Suprapubic skin (tissue), 4 donors: Measurements from ENCODE around the gene GALNT7. TPM values are rescaled to one million over a fixed set of nuclear protein-coding genes. Genes with fewer than 3 reads are reported as not detected.

Experiments used
- DNase-seq, 2 donors: peaks; one replicate each; pipeline ENCODE4 v3.0.0-alpha.2; 2019; ENCODE audit warnings: low spot score in 2 of 2
- H3K27ac ChIP-seq: fragments of 200-600 bp; sonication (generic); one replicate; pipeline ENCODE4 v1.5.1; 2019
- H3K27me3 ChIP-seq: fragments of 200-600 bp; sonication (generic); one replicate; pipeline ENCODE4 v1.5.1; 2019
- H3K36me3 ChIP-seq: fragments of 200-600 bp; sonication (generic); one replicate; pipeline ENCODE4 v1.5.1; 2019
- H3K4me1 ChIP-seq: fragments of 200-600 bp; sonication (generic); one replicate; pipeline ENCODE4 v1.5.1; 2019
- H3K4me3 ChIP-seq: fragments of 200-600 bp; sonication (generic); one replicate; pipeline ENCODE4 v1.5.1; 2019; ENCODE audit warnings: mild to moderate bottlenecking
- H3K9me3 ChIP-seq: fragments of 200-600 bp; sonication (generic); one replicate; pipeline ENCODE4 v1.5.1; 2019
- CTCF ChIP-seq, 2 donors: fragments of 200-600 bp in 1 of 2; fragments of 450-650 bp in 1 of 2; sonication (generic) in 1 of 2; IDR thresholded peaks; one replicate each; pipeline ENCODE4 v1.5.1; 2016 to 2019; ENCODE audit warnings: antibody characterized with exemption in 2 of 2, mild to moderate bottlenecking in 1 of 2, moderate library complexity in 1 of 2
- EP300 ChIP-seq: sonication (generic); formaldehyde crosslinking; IDR thresholded peaks from one replicate; pipeline ENCODE4 v1.6.1; 2017; ENCODE audit warnings: antibody characterized with exemption
- POLR2A ChIP-seq, 2 donors: fragments of 450-650 bp; IDR thresholded peaks; one replicate each; pipeline ENCODE4 v1.6.1; 2017; ENCODE audit warnings: antibody characterized with exemption in 2 of 2, mild to moderate bottlenecking in 2 of 2, moderate library complexity in 2 of 2
- POLR2AphosphoS5 ChIP-seq, 3 donors: sonication (generic); formaldehyde crosslinking; IDR thresholded peaks; one replicate each; pipeline ENCODE4 v1.6.1; 2017; ENCODE audit warnings: antibody characterized with exemption in 3 of 3
- WGBS: methylation state at CpG from one replicate; pipeline ENCODE4 v1.1.5; 2018; 5-methylcytosine and 5-hydroxymethylcytosine counted together
- total RNA-seq, 4 donors: library from RNA; depleted of rRNA; stranded (reverse); fragments of >200 nt; gene quantifications; one replicate each; pipeline ENCODE4 v1.1.0, GENCODE V29; 2016

GALNT7 gene
- total RNA-seq, 4 donors from 2014 or later, result 7.9 to 13.4 (median 9.5) TPM

- WGBS, result 94% methylated on average over 4 of the region's 4 CpGs
- no peaks in the 10 kb centered on the region for H3K9me3 ChIP-seq
- DNase-seq, result no peak
- no peak overlapping the region for H3K27ac ChIP-seq
- TF ChIP-seq POLR2A (IDR thresholded peaks at IDR 0.05), result no peak
- no peak for TF ChIP-seq POLR2AphosphoS5 (IDR thresholded peaks at IDR 0.05)
- no peak for TF ChIP-seq CTCF (IDR thresholded peaks at IDR 0.05)
- TF ChIP-seq EP300, result no peak
- H3K4me1 ChIP-seq, result no peaks in the 10 kb centered on the region
- no peaks in the 10 kb centered on the region for H3K27me3 ChIP-seq
- no peaks in the 10 kb centered on the region for H3K36me3 ChIP-seq
- no peak overlapping the region for H3K4me3 ChIP-seq
Observed at GRCh38 chr4:173199553-173199952, 30.9 kb downstream of the GALNT7 start.

GRCh38 chr4:173200103-173200884, 31.7 kb downstream of the GALNT7 start:
- H3K9me3 ChIP-seq, result no peaks in the 10 kb centered on the region
- no peaks in the 10 kb centered on the region for H3K4me1 ChIP-seq
- no peak for TF ChIP-seq CTCF (IDR thresholded peaks at IDR 0.05)
- no peak for TF ChIP-seq POLR2AphosphoS5 (IDR thresholded peaks at IDR 0.05)
- no peak for TF ChIP-seq POLR2A (IDR thresholded peaks at IDR 0.05)
- TF ChIP-seq EP300, result no peak
- H3K27me3 ChIP-seq, result no peaks in the 10 kb centered on the region
- H3K27ac ChIP-seq, result no peak overlapping the region
- H3K36me3 ChIP-seq, result no peaks in the 10 kb centered on the region
- no peak overlapping the region for H3K4me3 ChIP-seq
- no peak for DNase-seq
- WGBS, result 87% methylated on average over 4 of the region's 4 CpGs

GRCh38 chr4:173202395-173202794, 33.8 kb downstream of the GALNT7 start:
- WGBS, result 91% methylated on average over 3 of the region's 3 CpGs
- Histone ChIP-seq H3K27ac (no peak overlapping the region), H3K36me3 (no peaks in the 10 kb centered on the region), H3K4me1 (no peaks in the 10 kb centered on the region), H3K4me3 (no peak overlapping the region), H3K27me3 (no peaks in the 10 kb centered on the region), H3K9me3 (no peaks in the 10 kb centered on the region)
- TF ChIP-seq POLR2A (IDR thresholded peaks at IDR 0.05) (no peak), CTCF (IDR thresholded peaks at IDR 0.05) (no peak), EP300 (no peak), POLR2AphosphoS5 (IDR thresholded peaks at IDR 0.05) (no peak)
- DNase-seq, result no peak

GRCh38 chr4:173205656-173206055, 37.0 kb downstream of the GALNT7 start:
- Histone ChIP-seq H3K9me3 (no peaks in the 10 kb centered on the region), H3K36me3 (no peaks in the 10 kb centered on the region), H3K4me1 (peaks cover 6% of the 10 kb centered on the region), H3K27ac (no peak overlapping the region), H3K4me3 (no peak overlapping the region), H3K27me3 (no peaks in the 10 kb centered on the region)
- TF ChIP-seq POLR2A (IDR thresholded peaks at IDR 0.05) (no peak), POLR2AphosphoS5 (IDR thresholded peaks at IDR 0.05) (no peak), EP300 (no peak), CTCF (IDR thresholded peaks at IDR 0.05) (no peak)
- no CpG with 5 or more reads among the region's 2 CpGs for WGBS
- DNase-seq, result no peak

- H3K27ac ChIP-seq, result no peak overlapping the region
- H3K36me3 ChIP-seq, result no peaks in the 10 kb centered on the region
- no peak overlapping the region for H3K4me3 ChIP-seq
- TF ChIP-seq EP300 (no peak), CTCF (IDR thresholded peaks at IDR 0.05) (no peak), POLR2AphosphoS5 (IDR thresholded peaks at IDR 0.05) (no peak), POLR2A (IDR thresholded peaks at IDR 0.05) (no peak)
- H3K4me1 ChIP-seq, result peaks cover 6% of the 10 kb centered on the region
- WGBS, result 84% methylated on average over 7 of the region's 7 CpGs
- no peak for DNase-seq
- no peaks in the 10 kb centered on the region for H3K27me3 ChIP-seq
- H3K9me3 ChIP-seq, result no peaks in the 10 kb centered on the region
Observed at GRCh38 chr4:173208420-173208819, 39.8 kb downstream of the GALNT7 start.
